Stimulated activated CD8-positive, alpha-beta memory T cell treated with anti-CD3 and anti-CD28 coated beads, Interleukin-2, amount 100 ng/mL, for 48 hours (primary cell): ENCODE measurements around the gene TENM3.

Experiments
- DNase-seq, 2 donors: peaks; one replicate each; pipeline ENCODE4 v3.0.0-alpha.2; 2020; ENCODE audit warnings: low read depth in 2 of 2

TENM3 gene

GRCh38 chr4:182738283-182739047 lies 495.3 kb downstream of the TENM3 start:
- DNase-seq, result no peak

GRCh38 chr4:182740256-182740655 lies 497.1 kb downstream of the TENM3 start:
- DNase-seq, result no peak

DNA sequence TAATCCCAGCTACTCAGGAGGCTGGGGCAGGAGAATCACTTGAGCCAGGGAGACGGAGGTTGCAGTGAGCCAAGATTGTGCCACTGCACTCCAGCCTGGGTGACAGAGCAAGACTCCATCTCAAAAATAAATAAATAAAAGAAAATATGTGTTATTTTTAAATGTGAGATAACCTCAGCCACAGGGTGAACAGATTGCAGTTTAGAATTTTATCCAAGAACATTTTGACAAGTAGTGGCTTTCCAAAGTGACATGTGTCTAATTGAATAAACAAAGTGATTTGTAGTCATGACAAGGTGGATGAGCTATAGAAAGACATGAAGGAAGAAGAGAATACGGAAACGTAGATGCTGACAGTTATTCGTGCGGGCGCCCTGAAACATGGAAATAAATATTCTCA lies 497.9 kb downstream of the TENM3 start:
- no peak for DNase-seq

- DNase-seq, result no peak
Observed at GRCh38 chr4:182741914-182742313, 498.7 kb downstream of the TENM3 start.

GRCh38 chr4:182743815-182744214 lies 500.6 kb downstream of the TENM3 start:
- DNase-seq, result no peak

DNA sequence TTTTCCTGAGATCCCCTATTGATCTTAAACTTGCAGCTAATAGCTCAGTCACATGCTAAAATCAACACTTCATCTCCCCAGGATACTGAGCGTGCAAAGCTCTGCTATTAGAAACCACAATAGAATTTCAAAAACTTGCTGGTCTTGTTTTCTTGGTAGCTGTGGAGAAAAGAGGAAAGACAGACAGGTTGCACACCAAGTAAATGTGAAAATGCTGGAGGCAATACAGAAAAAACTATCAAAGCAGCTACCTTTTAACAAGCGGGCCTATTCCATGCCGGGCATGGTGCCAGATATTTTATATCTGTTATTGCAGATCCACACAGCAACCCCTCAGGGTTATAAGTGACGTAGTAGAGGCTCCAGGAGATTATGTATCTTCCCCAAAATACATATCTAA lies 502.0 kb downstream of the TENM3 start:
- no peak for DNase-seq

GRCh38 chr4:182746876-182747275 lies 503.7 kb downstream of the TENM3 start:
- no peak for DNase-seq

DNA sequence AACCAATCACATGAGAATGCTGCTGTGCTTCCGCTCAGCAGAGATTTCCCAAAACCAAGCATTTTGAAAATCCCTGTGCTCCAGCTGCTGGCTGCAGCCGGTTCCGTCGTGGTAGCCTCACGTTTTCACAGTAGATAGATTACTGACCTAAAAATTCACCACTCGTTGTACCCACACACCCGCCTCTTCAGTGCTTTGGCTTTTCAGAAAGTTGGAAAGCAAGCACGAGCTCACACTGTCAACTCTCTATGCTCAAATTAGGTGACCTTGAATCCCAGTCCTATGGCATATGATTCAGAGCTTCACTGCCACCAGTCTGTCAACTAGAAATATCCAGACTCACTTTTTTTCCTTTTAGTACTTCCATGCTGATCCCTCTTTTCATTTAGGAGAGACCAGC lies 505.1 kb downstream of the TENM3 start:
- DNase-seq, result no peak

GRCh38 chr4:182748949-182749348 lies 505.7 kb downstream of the TENM3 start:
- no peak for DNase-seq

- DNase-seq, result no peak
Observed at GRCh38 chr4:182749667-182750167, 506.5 kb downstream of the TENM3 start.

GRCh38 chr4:182752158-182752910 lies 509.1 kb downstream of the TENM3 start:
- no peak for DNase-seq

DNA sequence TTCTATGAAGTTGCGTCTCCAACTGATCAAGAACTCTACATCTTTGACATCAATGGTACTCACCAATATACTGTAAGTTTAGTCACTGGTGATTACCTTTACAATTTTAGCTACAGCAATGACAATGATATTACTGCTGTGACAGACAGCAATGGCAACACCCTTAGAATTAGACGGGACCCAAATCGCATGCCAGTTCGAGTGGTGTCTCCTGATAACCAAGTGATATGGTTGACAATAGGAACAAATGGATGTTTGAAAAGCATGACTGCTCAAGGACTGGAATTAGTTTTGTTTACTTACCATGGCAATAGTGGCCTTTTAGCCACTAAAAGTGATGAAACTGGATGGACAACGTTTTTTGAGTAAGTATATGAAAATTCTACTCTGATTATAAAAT lies 511.7 kb downstream of the TENM3 start:
- no peak for DNase-seq

GRCh38 chr4:182756161-182756690 lies 513.0 kb downstream of the TENM3 start:
- no peak for DNase-seq

DNA sequence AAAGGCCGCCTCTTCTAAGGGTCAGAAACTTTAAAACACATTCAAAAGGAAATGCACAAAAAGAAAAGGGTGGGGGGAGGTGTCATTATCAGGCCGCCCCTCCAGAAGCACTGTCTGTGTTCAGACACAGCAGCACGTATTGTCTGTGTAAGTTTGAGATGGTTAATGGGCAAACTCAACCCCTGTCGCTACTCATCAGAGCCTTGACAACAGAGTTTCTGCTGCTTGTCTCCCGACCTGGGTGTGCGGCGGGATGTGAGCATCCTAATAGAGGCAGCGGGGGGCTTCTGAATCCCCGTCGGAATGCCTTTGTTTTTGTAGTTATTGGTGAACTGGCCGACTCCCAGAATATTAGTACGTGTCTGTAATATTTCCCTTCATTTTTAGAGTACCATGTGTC lies 515.1 kb downstream of the TENM3 start:
- DNase-seq, result no peak

DNA sequence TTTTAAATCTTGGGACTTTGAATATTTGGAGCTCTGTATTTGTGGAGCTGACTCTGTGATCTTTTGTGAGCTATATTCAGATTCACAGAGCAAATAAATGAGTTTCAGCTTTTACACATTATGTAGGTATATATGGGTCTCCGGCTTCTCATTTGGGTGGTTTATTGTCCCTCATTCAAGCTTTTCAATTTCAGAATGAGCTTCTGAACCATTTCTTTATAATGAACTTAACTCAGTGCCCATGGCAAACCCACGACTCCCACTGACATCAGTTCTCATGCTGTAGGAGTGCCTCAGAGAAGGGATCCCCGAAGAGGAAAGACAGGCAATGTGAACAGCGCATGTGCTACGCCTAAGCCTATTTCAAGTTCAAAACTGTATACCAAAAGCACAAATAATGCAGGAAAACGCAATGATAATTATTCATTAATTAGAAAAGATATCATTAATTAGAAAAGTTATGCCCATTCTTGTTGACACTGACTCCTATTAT lies 517.4 kb downstream of the TENM3 start:
- no peak for DNase-seq

DNA sequence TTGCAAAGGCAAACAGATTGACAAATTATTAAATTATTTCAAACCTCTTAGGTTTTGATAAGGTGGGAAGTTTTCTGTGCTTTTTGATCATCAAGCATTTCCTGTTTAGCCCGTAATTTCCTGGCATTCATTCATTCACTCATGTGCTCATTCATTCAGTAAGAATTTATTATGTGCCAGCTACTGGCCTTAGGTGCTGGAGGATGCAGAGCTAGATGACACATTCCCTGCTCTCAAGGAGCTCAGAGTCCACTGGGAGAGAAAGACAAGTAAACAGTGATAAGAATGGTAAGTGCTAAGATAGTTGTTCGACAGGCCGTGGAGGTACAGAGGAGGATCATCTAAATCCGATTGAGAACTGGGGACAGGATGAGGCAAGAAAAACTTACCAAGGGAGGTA lies 520.9 kb downstream of the TENM3 start:
- DNase-seq, result no peak

- DNase-seq, result no peak
Observed at GRCh38 chr4:182764642-182765041, 521.4 kb downstream of the TENM3 start.

DNA sequence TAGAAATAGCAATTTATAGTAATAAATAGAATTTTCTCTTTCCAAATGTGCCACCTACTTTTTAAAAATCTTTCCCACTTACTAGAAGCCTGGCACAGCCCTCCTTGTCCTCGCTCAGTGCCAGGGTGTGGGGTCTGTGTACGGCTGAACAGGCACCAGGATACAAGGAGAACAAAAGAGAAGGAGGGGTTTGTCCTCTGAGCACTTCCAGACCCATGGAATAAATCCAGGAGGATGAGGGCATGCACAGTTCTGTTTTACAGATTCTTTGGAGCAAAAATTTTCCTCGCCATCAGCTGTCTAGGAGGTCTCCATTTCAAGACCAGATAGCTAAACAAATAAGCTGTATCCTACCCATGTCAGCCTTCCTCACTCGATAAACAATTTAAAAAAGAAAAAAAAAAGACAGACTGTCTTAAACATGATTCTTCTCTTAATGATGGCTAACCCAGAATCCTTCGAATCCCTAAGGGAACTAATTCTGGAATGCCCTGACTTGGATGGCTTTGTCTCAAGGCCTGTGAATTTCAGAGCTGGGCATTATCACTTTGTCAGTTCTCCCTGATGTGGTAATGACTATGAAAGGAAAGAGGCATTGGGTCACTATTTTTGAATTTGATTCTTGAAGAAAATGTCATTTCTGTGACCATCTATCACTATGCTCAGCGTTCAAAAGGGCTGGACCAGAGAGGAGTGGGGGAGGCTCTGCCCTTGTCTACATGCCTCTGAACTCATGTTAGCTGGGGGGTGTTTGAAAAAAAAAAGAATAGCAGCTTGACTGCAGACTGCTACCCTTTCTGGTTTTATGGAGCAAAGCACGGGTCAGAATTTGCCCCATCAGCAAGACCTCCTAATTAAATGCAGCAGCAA lies 523.0 kb downstream of the TENM3 start:
- no peak for DNase-seq

DNA sequence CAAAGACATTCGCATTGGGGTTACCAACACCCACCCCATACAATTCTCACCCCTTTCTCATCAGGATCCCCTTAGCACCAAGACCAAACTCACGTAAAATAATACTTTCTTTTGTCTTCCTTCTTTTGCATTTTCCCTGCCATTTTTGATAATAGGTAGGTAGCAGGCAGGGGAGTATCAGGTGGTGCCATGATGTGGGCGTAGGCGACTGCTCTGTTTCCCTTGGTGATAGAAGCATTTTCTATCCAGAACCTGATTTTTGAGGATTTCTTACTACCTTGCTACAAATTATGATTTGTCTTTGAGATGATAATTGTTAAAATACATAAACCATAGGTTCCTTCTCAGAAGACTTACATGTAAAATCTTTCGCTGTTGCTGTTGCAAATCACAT lies 523.7 kb downstream of the TENM3 start:
- no peak for DNase-seq

GRCh38 chr4:182768838-182769237 lies 525.6 kb downstream of the TENM3 start:
- no peak for DNase-seq

DNA sequence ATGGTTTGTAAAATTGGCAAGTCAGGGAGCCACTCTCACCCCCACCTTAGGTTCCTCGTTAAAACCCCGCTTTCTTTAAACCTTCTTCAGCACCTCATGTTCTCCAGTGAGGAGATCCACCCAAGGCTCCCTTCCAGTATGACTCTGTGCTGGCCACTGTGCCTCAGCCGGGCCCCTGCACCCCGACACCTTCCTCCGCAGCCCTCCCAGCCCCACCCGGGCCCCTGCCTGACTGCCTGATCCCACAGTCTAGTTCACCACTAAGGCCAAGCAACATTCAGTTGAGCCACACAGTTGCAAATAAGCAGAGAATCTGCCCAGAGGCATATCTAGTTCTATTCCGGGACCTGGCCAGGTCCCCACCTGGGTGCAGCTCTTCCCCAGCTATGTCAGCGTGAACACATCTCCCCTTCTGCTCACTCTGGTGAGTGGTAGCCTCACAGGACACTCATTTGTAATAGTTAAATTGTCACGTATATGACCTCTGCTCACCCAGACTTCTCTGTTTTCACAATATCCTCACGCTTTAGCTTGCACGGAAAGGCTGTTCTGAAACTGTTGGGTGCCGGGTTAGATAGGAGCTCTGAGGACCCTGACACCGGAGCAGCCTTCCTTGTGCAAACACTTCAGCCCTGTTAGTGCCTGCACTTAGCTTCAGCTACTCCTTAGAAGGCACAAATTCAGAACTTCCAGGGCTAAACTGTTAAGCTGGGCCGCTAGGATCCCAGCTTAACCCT lies 527.2 kb downstream of the TENM3 start:
- no peak for DNase-seq
